HFF-Myc (cell line): ENCODE results near the gene CCNDBP1.
A peak's percentile ranks its signal among the peaks of the same experiment; 100 is the strongest.

Experiments
- DNase-seq: peaks from one replicate; pipeline ENCODE4 v3.0.0-alpha.2; 2011; ENCODE audit warnings: low read depth; ENCODE audit errors: extremely low read depth
- H3K4me3 ChIP-seq: replicated peaks from 2 replicates; pipeline ENCODE4 v1.5.1; 2011; ENCODE audit warnings: low read depth, mild to moderate bottlenecking, control low read depth, low read length
- TF ChIP-seq, protein P1 (sequence below): IDR thresholded peaks from 2 replicates; pipeline ENCODE4 v1.5.1; 2012; ENCODE audit warnings: mild to moderate bottlenecking, low read depth, low read length, control low read depth; ENCODE audit errors: missing control alignments

Gene CCNDBP1

DNA sequence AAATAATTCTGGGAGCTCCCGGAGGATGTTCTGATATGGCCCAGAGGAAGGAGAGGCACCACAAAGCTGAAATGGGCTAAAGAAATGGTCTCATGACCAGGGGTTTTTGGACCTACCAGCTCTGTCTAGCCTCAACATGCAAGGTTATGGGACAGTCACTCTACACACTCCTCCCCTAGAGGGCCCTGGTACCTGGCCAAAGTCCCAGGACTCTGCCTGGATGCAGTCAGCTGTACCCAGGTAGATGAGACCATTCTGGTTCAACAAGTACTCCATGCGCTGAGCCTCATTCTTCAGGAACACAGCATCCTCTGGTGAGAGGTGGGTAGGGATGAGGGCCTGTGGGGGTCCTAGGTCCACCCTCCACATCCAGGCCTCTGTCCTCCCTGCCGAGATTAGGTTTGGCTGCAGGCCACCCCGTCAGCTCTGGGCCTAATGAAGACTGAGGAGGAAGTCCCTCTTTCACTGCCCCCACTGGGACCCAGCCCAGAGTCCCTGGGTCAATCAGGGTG, 26.1 kb downstream of the CCNDBP1 start:
- H3K4me3 ChIP-seq: no peak overlapping the region
- no peak for DNase-seq
- TF ChIP-seq, protein P1, sequence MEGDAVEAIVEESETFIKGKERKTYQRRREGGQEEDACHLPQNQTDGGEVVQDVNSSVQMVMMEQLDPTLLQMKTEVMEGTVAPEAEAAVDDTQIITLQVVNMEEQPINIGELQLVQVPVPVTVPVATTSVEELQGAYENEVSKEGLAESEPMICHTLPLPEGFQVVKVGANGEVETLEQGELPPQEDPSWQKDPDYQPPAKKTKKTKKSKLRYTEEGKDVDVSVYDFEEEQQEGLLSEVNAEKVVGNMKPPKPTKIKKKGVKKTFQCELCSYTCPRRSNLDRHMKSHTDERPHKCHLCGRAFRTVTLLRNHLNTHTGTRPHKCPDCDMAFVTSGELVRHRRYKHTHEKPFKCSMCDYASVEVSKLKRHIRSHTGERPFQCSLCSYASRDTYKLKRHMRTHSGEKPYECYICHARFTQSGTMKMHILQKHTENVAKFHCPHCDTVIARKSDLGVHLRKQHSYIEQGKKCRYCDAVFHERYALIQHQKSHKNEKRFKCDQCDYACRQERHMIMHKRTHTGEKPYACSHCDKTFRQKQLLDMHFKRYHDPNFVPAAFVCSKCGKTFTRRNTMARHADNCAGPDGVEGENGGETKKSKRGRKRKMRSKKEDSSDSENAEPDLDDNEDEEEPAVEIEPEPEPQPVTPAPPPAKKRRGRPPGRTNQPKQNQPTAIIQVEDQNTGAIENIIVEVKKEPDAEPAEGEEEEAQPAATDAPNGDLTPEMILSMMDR: no peak

DNA sequence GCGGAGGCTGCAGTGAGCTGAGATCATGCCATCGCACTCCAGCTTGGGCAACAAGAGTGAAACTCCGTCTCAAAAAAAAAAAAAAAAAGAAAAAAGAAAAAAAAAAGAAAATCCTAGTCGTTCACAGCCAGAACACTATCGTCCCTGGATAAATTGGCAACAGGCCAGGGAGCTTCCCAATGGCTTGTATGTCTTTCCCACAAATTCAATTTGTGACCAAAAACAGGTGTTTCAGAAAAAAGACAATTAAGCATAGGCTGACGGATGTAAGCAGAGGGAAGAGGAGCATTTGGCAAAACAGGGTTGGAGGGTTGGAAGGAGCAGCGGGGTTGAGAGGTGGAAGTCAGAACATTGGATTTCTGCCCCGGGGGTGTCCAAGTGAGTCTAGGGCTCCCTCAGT, 27.1 kb downstream of the CCNDBP1 start:
- DNase-seq: no peak
- H3K4me3 ChIP-seq: no peak overlapping the region
- TF ChIP-seq, protein P1: no peak

DNA sequence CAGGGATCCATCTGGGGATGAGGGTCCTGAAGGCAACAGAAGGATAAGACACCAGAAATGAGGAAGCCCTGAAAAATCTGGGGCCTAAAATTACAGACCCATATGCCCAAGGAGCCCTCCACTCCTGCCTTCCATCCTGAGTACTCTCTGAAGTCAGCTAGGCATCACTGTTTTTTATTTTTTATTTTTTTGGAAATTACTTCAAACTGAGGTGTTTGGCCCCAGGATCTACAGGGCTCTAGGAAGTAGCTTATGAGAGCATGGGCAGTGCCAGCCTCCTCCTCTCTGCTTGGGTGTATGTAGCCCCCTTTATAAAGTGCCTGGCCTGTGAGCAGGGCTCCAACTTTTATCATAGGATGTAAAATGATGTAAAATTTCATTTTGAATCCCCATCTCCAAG, 27.7 kb downstream of the CCNDBP1 start:
- TF ChIP-seq, protein P1: no peak
- DNase-seq: no peak
- H3K4me3 ChIP-seq: no peak overlapping the region

DNA sequence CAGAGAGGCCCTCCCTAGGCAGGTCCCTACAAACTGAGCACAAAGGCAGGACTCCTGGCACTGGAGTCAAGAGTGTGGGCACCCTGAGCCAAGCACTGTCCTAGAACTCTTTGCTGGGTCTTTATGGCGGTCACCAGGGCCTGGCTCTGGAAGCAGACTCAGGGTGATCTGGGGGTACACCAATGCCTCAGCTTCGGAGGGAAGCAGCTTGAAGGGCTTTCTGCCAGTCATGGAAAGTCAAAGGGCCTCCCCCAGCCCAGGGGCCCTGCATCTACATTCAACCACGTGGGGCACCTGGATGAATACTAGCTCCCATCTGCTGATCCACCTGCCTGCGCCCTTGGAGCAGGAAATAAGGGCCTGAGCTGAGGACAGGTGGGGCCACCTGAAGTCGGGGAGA, 28.3 kb downstream of the CCNDBP1 start:
- DNase-seq: no peak
- TF ChIP-seq, protein P1: no peak
- no peak overlapping the region for H3K4me3 ChIP-seq

DNA sequence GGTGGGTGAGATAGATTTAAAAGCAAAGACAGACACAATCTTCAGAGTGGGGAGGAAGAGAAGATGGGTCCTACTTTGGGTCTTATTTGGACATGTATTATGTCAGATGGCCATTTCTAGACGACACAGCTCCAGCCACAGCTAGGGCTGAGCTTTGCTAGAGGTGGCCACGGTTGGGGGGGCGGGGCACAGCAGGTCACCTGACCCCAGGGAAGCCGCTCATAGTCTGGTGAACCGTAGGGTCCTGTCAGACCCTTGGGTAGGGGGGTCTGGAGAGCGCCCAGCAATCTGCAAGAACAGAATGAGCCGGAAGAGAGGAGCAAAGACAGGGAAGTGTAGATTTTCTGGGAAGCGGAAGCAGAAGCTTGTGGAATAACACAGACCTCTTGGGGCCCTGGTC, 29.0 kb downstream of the CCNDBP1 start:
- TF ChIP-seq, protein P1: no peak
- no peak overlapping the region for H3K4me3 ChIP-seq
- DNase-seq: no peak

DNA sequence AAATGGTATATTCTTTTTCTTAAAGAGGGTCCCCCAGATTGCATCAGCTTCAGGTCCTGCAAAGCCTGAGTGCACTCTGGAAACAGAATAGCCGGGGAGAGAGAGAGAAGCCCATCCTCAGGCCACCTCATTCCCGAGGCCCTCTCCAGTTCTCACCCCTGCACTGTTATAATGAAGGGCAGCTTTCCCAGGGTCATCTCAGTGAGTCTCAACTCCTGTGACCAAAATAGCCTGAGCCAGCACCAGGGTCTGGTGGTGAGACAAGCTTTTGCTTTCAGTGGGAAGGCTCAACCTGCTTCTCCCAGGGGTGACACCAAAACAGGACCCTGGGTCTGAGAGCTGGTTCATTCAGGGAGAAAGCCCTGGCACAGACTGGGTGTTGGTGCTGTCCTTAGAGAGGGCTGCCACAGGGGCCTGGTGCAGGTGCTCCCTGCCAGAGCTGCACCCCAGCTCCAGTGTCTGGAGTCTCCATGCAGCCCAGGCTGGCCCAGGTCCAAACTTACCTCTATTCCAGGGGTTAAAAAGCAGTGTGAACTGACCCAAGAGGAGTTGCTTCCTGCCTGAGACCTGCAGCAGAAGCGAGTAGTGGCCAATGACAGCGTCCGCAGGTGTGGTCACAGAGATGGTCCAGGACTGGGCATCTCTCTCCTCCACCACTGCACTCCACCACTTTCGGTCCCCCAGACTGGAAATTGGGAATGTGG, 29.5 kb downstream of the CCNDBP1 start:
- no peak for DNase-seq
- no peak overlapping the region for H3K4me3 ChIP-seq
- TF ChIP-seq, protein P1: no peak

DNA sequence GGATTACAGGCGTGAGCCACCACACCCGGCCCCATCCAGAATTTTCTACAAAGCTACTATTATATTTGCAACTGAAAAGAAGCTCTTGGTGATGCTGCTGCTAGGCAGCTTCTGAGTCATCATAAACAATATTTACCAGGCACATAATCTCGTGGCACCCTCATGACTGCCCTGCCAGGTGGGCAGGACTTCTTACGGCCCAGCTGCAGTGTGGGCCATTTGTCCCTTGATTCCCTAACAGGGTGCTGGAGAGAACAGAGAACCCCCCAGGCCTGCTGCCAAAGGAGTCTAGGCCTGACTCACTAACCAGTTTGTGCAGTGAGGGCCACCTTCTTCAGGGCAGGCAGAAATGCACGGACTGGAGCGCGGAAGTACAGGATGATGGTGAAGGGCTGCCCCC, 30.8 kb downstream of the CCNDBP1 start:
- H3K4me3 ChIP-seq: no peak overlapping the region
- TF ChIP-seq, protein P1: no peak
- peak; percentile 14 for DNase-seq
